ENCODE data around the gene LONP1.
"Not testable (repeated sequence)": the region's sequence is repeated elsewhere in the genome, so short reads cannot be mapped to it uniquely, and the experiment has no call there.

Gene LONP1

GRCh38 chr19:5705552-5705951 lies 14.4 kb downstream of the LONP1 start:
- in situ Hi-C loops (cut with HindIII; ENCODE audit: low pct_unique_long_range_greater_than_20kb, low sequenced_read_pairs): no loop called here
- no peak for TF ChIP-seq JUND (IDR thresholded peaks at IDR 0.05; ENCODE audit: low read depth)
- no peak for DNase-seq (ENCODE audit: low read depth in 1 of 2, low spot score in 1 of 2)

- in situ Hi-C loops (cut with HindIII; ENCODE audit: low pct_unique_long_range_greater_than_20kb, low sequenced_read_pairs): no loop called here
- TF ChIP-seq JUND (IDR thresholded peaks at IDR 0.05; ENCODE audit: low read depth): no peak
- no peak for DNase-seq (ENCODE audit: low read depth in 1 of 2, low spot score in 1 of 2)
Observed at GRCh38 chr19:5703819-5704818, 15.8 kb downstream of the LONP1 start.

GRCh38 chr19:5702053-5702410 lies 17.9 kb downstream of the LONP1 start:
- in situ Hi-C loops (cut with HindIII; ENCODE audit: low pct_unique_long_range_greater_than_20kb, low sequenced_read_pairs); DNase-seq (ENCODE audit: low read depth in 1 of 2, low spot score in 1 of 2): not testable (repeated sequence)

- no peak for TF ChIP-seq JUND (IDR thresholded peaks at IDR 0.05; ENCODE audit: low read depth)
- DNase-seq (ENCODE audit: low read depth in 1 of 2, low spot score in 1 of 2): no peak
- in situ Hi-C loops (cut with HindIII; ENCODE audit: low pct_unique_long_range_greater_than_20kb, low sequenced_read_pairs): no loop called here
Observed at GRCh38 chr19:5700455-5701092, 19.4 kb downstream of the LONP1 start.

- in situ Hi-C loops (cut with HindIII; ENCODE audit: low pct_unique_long_range_greater_than_20kb, low sequenced_read_pairs): no loop called here
- no peak for TF ChIP-seq JUND (IDR thresholded peaks at IDR 0.05; ENCODE audit: low read depth)
- DNase-seq (ENCODE audit: low read depth in 1 of 2, low spot score in 1 of 2): no peak
Observed at GRCh38 chr19:5698635-5699422, 21.1 kb downstream of the LONP1 start.

- in situ Hi-C loops (cut with HindIII; ENCODE audit: low pct_unique_long_range_greater_than_20kb, low sequenced_read_pairs): no loop called here
- DNase-seq (ENCODE audit: low read depth in 1 of 2, low spot score in 1 of 2): no peak
- no peak for TF ChIP-seq JUND (IDR thresholded peaks at IDR 0.05; ENCODE audit: low read depth)
Observed at GRCh38 chr19:5697890-5698634, 21.9 kb downstream of the LONP1 start.

GRCh38 chr19:5697022-5697889 lies 22.7 kb downstream of the LONP1 start:
- DNase-seq (ENCODE audit: low read depth in 1 of 2, low spot score in 1 of 2): no peak
- in situ Hi-C loops (cut with HindIII; ENCODE audit: low pct_unique_long_range_greater_than_20kb, low sequenced_read_pairs): no loop called here
- no peak for TF ChIP-seq JUND (IDR thresholded peaks at IDR 0.05; ENCODE audit: low read depth)

- no peak for TF ChIP-seq JUND (IDR thresholded peaks at IDR 0.05; ENCODE audit: low read depth)
- DNase-seq (ENCODE audit: low read depth in 1 of 2, low spot score in 1 of 2): no peak
- in situ Hi-C loops (cut with HindIII; ENCODE audit: low pct_unique_long_range_greater_than_20kb, low sequenced_read_pairs): no loop called here
Observed at GRCh38 chr19:5696196-5697021, 23.5 kb downstream of the LONP1 start.

- no peak for TF ChIP-seq JUND (IDR thresholded peaks at IDR 0.05; ENCODE audit: low read depth)
- in situ Hi-C loops (cut with HindIII; ENCODE audit: low pct_unique_long_range_greater_than_20kb, low sequenced_read_pairs): no loop called here
- no peak for DNase-seq (ENCODE audit: low read depth in 1 of 2, low spot score in 1 of 2)
Observed at GRCh38 chr19:5695649-5696195, 24.2 kb downstream of the LONP1 start.

- no peak for DNase-seq (ENCODE audit: low read depth in 1 of 2, low spot score in 1 of 2)
- in situ Hi-C loops (cut with HindIII; ENCODE audit: low pct_unique_long_range_greater_than_20kb, low sequenced_read_pairs): no loop called here
- no peak for TF ChIP-seq JUND (IDR thresholded peaks at IDR 0.05; ENCODE audit: low read depth)
Observed at GRCh38 chr19:5694956-5695648, 24.8 kb downstream of the LONP1 start.
